GM12891 (cell line): Measurements from ENCODE around the gene PRLH.

Source experiments
- PAX5 ChIP-seq: IDR thresholded peaks from 2 replicates; pipeline ENCODE4 v1.6.1; 2011; ENCODE audit warnings: low read length, moderate library complexity, mild to moderate bottlenecking; ENCODE audit not compliant: insufficient read depth, severe bottlenecking
- POLR2A ChIP-seq: IDR thresholded peaks from 2 replicates; pipeline ENCODE4 v1.6.1; 2011; ENCODE audit warnings: low read depth, low read length, control low read depth
- POLR2AphosphoS5 ChIP-seq: IDR thresholded peaks from 2 replicates; pipeline ENCODE4 v1.6.1; 2011; ENCODE audit warnings: low read depth, low read length, control low read depth
- POU2F2 ChIP-seq: IDR thresholded peaks from 2 replicates; pipeline ENCODE4 v1.6.1; 2011; ENCODE audit warnings: low read depth, mild to moderate bottlenecking, control low read depth, low read length, moderate library complexity
- SPI1 ChIP-seq: IDR thresholded peaks from 2 replicates; pipeline ENCODE4 v1.6.1; 2011; ENCODE audit warnings: low read depth, low read length, control low read depth
- TAF1 ChIP-seq: IDR thresholded peaks from 2 replicates; pipeline ENCODE4 v1.6.1; 2011; ENCODE audit warnings: low read depth, low read length, control low read depth

- TF ChIP-seq POLR2A (no peak), POLR2AphosphoS5 (no peak), PAX5 (no peak), TAF1 (no peak), SPI1 (no peak), POU2F2 (no peak)
These were observed 25.6 kb upstream of the PRLH start for GRCh38 chr2:237540823-237541222.
